GM18508 (cell line): ENCODE data around the gene NEK7.
"Not testable (repeated sequence)": the region's sequence is repeated elsewhere in the genome, so short reads cannot be mapped to it uniquely, and the experiment has no call there.

Experiments used
- ATAC-seq: cut with Tn5 transposase; IDR thresholded peaks from one replicate; pipeline ENCODE4 v1.9.1; 2021; ENCODE audit warnings: moderate number of reproducible peaks; ENCODE audit not compliant: insufficient read depth, unreplicated experiment

The NEK7 gene

DNA sequence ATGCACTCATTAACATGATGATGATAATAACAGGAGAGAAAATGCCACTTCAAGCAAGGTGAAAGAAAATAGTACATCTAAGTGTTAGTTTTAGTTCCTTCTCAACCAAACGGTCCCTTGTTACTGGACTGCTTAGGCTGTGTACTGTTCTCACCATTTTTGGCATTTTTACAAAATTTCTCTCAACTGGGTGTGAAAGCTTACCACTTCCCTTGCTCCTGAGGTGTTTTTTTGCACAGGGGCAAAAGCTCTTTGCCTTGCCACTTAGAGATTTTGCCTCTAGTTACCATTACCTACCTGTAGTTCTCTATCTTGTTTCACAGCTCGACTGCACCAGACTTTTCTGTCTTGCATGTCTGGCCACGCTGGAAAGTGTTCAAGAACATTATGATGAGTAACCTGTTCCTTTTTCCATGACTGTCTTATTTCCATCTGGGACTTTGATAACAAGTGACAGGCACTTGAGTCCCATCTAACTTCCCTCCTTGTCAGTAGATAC, 10.7 kb downstream of the NEK7 start:
- peak; percentile 33 for ATAC-seq

DNA sequence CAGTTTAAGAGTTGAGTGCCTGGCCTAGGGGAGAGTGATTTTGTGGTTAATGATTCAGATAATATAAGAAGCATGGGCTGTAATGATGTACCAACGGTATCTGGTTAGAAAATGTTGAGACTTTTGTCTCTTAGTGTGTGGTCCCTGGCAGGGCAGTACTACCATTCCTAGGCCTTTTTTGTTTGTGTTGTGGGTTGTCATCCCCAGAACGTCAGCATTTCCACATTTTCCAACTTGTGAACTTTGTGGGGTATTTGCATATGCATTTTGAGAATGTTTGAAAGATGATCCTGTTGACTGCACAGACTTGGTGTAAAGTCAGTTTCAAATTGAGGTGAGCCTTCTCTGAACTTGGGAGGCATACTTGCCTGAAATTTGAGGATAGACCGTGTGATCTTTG, 11.4 kb downstream of the NEK7 start:
- no peak for ATAC-seq

- ATAC-seq: no peak
These were observed 12.9 kb downstream of the NEK7 start for GRCh38 chr1:198169672-198170071.

DNA sequence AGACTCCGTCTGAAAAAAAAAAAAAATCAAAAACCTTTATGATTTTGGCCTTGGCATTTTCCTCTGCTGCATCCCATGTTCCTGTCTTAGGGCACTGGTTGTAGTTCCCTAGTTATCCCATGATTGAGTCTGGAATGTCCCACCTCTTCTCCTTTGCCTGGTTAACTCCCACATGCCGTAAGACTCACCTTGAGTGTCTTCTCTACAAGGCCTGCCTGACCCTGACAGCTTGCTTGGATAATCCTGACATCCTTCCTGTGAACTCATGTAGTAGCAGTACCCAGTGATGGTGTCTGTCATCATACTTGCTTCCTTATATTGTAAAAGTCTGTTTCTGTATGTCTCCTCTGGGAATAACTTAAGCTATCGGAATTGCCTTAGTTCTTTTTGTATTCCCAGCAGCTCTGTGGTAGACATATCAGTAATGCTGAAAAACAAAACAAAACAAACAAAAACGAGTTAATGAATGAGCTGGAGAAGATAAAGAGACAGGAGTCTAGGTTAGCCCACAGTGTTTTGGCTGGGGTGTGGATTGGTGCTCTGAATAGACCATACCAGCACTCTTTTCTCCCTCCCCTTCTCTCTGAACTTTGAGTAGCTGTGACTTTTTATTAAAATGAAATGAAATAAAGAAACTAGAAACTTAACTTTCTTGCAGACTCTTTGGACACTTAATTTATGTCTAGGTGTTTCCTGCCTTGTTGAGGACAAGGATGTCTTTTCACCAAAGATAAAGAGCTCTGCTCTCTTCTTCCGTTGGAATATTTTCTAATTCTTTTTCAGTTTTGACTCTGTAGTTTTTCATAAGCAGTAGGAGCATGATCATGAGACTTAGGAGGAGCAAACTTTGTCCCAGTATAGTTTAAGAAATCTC, 15.1 kb downstream of the NEK7 start:
- no peak for ATAC-seq

GRCh38 chr1:198173832-198174231, 17.0 kb downstream of the NEK7 start:
- ATAC-seq: no peak

DNA sequence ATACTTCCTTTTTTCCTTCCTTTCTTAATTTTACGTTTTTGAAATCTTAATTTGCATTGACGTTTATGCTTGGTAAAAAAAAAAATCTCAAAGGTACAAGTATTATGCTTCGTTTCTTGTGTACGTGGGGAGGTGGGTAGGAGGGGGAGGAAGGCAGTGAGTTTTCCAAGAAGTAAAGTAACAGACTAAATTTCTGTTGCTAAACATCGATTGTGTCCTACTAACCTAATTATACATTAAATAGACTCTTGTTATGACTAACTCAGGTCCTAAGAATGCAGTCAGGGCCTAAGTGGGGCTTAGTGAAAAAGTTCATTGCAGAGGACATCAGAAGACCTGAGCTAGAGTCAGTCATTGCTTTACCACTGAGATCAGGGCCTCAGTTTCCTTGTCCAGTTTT, 17.5 kb downstream of the NEK7 start:
- peak; percentile 42 for ATAC-seq

DNA sequence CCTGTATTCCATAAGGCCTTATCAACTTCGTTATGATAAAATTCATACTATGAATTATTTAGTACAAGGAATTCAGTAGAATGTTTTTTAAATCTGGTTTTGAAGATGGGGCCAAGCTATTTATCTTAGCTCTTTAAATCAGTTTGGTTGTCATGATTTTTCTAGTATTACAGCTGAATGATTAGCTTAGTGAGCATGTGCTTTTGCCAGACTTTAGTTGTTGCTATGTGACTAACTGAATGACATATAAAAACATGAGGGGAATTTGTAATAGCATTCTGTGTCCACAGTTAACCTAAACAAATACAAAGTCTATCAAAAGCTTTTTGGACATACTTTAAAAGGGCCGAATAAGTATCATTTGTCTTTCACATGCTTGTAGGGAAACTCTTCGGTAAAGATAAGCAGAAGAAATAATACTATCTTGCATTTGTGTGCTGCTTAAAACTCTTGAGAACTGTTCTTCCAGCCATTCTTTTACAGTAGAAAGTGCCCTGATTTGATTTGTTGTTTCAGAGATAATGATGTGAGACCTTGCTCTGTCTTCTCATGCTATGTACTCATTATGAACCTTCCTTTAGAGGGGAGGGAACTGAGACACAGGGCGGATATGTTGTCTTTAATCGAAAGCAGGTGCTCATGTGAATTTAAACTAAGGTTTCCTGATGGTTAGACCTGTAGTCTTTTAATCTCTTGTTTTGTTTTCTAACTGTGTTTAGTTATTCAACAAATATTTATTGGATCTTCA, 18.8 kb downstream of the NEK7 start:
- ATAC-seq: peak; percentile 73

GRCh38 chr1:198176179-198176578, 19.4 kb downstream of the NEK7 start:
- no peak for ATAC-seq

- no peak for ATAC-seq
These were observed 20.7 kb downstream of the NEK7 start for GRCh38 chr1:198177546-198177945.

GRCh38 chr1:198178615-198179014, 21.8 kb downstream of the NEK7 start:
- no peak for ATAC-seq

- no peak for ATAC-seq
These were observed 22.8 kb downstream of the NEK7 start for GRCh38 chr1:198179556-198179981.

GRCh38 chr1:198183605-198184004, 26.8 kb downstream of the NEK7 start:
- no peak for ATAC-seq

DNA sequence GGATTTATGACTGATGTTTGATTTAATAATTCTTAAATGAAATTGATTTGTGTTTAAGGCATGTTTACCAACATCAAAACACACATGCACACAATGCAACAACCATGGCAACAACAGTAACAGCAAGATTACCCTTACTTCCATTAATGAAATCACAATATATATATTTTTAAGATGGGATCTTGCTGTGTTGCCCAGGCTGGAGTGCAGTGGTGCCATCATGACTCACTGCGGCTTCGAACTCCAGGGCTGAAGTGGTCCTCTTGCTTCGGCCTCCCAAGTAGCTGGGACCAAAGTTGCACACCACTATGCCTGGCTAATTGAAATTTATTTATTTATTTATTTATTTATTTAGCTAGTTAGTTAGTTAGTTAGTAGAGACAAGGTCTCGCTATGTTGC, 27.7 kb downstream of the NEK7 start:
- ATAC-seq: no peak

- ATAC-seq: no peak
These were observed 28.3 kb downstream of the NEK7 start for GRCh38 chr1:198185146-198185545.

DNA sequence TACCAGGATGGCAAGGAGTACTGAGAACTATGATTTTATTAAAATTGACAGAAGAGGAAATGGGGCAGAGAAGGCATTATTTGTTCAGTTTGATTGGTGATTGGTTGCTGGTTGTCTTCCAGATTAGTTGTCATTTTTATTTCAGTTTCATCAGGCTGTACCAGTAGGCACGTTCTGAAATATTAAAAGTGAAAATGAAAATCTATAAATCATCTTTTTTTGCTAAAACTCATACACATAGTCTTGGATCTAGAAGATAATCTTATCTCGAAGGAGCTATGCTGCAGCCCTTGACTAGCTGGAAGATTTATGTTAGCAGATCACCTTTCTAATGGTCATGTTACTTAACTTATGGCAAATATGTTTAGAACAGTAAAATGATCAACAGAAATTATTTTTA, 29.0 kb downstream of the NEK7 start:
- ATAC-seq: peak; percentile 57

DNA sequence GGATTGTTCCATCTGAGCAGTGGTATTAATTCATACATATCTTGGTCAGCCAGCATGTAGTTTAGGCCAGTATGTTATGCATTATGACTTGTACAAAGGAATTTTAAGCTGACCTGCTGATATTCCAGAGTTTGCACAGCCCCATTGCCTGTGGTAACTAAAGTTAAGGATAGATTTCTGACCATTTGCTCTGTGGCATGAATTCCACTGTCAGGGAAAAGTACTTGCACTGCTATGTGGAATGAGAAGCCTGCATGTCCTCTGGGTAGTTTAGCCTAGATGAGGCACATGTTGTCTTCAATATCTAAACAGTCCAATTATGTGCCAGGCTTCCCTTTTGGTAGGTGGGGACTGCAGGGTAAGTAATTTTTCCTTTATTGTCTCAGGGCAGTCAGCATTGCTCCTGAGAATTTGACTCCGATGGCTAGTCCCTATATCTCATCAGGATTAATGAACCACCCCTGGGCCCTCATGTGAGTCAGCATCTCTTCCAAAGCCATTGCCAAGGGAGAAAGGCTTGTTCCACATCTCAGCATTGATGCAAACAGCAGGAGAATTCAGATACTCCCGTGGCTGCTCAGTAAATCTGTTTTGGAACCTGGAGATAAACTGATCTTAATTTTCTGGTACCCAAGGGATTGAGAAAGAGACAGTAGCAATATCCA, 30.2 kb downstream of the NEK7 start:
- no peak for ATAC-seq

GRCh38 chr1:198187973-198188588, 31.3 kb downstream of the NEK7 start:
- ATAC-seq: no peak

- ATAC-seq: no peak
These were observed 34.3 kb downstream of the NEK7 start for GRCh38 chr1:198191117-198191516.

DNA sequence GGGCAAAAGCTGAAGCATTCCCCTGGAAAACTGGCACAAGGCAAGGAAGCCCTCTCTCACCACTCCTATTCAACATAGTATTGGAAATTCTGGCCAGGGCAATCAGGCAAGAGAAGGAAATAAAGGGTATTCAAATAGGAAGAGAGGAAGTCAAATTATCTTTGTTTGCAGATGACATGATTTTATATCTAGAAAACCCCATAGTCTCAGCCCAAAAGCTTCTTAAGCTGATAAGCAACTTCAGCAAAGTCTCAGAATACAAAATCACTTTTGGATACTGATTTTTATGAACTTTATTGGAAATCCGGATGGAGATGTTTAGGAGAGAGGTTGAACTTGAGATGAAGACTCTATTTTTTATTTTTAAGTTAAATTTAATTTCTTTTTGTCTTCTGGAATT, 37.1 kb downstream of the NEK7 start:
- ATAC-seq: not testable (repeated sequence)

DNA sequence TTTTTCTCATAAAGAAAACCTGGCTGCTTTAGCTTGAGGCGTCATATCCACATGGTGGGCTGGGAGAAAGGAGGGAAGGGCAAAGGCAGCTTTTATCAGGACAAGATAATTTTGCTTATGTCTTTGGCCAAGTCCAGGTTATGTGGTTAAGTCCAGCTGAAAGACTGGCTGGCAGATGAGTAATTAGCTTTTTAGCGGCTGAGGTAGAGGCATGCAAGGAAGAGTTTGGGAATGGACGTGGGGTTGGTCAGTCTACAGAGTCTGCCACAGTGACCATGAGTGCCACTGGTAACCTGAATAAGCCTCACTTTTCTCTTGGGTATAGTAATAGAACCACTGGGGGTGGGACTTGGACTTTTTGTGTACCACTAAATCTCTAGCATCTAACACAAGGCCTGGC, 39.8 kb downstream of the NEK7 start:
- no peak for ATAC-seq
